ENCODE measurements around the gene RABGAP1L.

GRCh38 chr1:174480324-174480723, 321.0 kb downstream of the RABGAP1L start:
- no peak for TF ChIP-seq POLR2A (IDR thresholded peaks at IDR 0.05; ENCODE audit: low read depth, low read length)
- no peak for TF ChIP-seq TAF1 (IDR thresholded peaks at IDR 0.05; ENCODE audit: borderline replicate concordance, low read depth, low read length)
- no peak for TF ChIP-seq POLR2AphosphoS5 (IDR thresholded peaks at IDR 0.05; ENCODE audit: low read depth, low read length)

Measured in GM12892 (cell line).